Activated CD8-positive, alpha-beta memory T cell treated with anti-CD3 and anti-CD28 coated beads, Interleukin-2, amount 50 U/mL, for 24 hours (primary cell): ENCODE data around the gene NRGN.

Source experiments
- DNase-seq: peaks from one replicate; pipeline ENCODE4 v3.0.0-alpha.2; 2020; ENCODE audit errors: extremely low read depth

NRGN gene

GRCh38 chr11:124740277-124740882, 638 bp downstream of the NRGN start:
- DNase-seq: no peak

DNA sequence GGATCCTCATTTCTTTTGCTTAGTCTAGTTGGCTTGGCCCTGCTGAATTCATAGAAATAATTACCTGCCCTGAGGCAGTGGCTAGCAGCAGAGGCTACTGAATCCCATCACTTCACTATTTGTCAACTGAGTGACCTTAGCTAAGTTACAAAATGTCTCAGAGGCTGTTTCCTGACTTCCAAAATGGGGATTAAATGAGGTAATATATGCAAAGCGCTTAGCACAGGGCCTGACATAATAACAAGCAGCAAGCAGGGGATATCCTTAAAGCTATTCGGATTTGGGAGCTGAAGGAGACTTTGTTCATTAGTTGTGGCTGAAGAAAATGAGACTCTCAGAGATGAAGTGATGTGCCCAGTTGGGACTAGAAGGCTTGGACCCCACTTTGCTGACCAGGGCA, 2.8 kb downstream of the NRGN start:
- DNase-seq: no peak

DNA sequence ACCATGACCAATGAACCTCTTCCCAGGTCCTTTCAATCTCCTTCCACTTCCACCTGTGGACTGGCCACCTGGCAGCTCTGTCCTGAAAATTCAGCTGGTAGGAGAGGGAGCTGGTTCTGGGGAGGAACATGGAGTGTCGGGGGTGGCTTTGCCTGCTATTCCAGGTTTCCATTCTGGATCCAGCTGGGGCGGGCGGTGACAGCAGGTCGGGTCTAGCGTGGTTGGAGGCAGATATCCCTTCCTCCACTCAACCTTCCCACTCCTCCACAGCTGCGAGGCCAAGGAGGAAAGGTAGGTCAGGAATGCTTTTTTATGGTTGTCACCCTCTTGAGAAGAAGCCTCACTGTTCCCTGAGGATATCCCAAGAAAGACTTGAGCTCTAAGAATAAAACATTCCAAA, 3.3 kb downstream of the NRGN start:
- no peak for DNase-seq

- no peak for DNase-seq
Measured at GRCh38 chr11:124745270-124745834, 5.6 kb downstream of the NRGN start.

DNA sequence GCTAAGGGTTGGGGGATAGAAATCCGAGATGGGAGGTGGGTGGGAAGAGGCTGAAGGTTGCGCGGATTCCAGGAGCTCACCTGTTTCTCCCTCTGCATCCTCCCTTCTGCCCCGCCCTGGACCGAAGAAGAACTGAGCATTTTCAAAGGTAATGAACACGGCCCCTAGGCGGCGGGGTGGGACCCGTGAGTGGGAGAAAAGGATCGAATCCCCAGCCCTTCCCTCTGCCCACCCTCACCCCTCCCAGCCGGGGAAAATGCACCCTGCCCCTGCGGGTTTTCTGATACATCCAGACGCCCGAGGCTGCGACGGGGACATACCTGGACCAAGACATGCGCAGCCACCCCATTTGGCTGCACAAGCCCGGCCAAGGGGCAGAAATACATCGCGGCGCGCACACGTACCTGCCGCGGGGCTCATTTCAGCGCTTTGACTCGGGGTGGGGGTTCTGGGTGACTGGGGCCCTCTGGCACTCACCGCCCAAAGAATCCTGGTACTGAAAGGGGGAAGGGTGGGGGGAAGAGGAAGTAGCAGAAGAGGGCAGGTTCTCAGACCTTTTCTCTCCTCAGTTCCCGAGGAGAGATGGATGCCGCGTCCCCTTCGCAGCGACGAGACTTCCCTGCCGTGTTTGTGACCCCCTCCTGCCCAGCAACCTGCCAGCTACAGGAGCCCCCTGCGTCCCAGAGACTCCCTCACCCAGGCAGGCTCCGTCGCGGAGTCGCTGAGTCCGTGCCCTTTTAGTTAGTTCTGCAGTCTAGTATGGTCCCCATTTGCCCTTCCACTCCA, 6.3 kb downstream of the NRGN start:
- no peak for DNase-seq

GRCh38 chr11:124746621-124747243, 7.0 kb downstream of the NRGN start:
- no peak for DNase-seq

DNA sequence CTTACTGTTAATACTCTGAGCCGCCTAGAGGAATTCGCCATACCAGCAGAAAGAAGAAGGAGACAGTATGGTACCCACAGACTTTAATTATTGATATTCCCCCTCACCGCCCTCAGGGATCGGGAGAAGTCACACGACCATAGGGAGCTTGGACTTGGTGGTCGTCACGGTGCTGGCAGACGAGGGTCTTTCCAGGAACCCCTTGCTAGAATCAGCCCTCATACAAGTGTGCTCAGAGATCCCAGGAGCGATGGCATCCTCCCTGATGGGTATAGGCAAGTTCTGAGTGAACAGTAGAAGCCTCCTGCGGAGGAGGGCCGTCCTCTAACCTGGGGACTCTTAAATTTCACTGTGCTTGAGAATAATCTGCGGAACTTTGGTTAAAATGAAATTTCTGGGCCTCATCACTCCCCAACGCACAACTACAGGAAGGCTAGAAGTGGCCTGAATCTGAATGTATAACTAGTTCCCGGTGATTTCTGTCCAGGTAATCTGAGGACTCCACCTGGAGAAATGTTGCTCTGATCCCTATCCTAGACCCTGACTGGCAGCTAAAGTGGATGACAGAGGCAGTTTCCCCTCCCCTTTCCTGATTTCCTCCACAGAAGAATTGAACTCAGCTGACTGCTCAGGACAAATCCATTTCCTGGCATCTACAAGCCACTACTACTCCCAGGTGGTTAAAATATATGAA, 7.8 kb downstream of the NRGN start:
- DNase-seq: no peak

DNA sequence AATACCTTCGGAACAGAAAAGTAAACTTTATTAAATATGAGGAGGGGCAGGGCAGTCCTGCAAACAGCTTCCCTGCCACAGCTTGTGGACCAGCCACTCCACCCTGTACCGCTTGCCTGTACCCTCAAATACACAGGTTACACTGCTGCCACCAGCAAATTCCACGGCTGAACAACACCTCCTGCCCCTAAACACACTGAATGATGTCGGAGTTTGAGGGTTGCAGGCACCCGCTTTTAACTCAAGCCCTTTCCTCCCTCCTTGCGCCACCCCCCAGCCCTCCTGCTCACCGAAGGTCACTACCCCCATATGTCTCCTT, 8.3 kb downstream of the NRGN start:
- no peak for DNase-seq

GRCh38 chr11:124748481-124749343, 9.0 kb downstream of the NRGN start:
- no peak for DNase-seq

DNA sequence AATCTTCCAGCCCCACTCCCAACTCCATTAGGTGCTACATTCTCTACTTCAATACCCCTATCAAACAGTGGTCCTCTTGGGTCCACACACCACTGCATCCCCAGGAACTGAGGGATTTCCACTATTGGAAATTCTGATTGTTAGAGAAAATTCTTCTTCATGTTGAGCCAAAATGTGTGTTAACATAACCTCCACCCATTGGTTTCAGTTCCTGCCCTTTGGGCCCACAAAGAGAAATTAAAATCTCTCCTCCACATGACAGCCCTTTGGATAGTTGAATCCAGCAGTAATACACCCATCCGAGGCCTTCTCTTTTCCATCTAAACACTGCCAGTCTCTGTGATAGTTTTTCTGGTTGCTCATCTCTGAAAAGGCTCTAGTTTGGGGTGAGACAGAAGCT, 10.2 kb downstream of the NRGN start:
- no peak for DNase-seq

DNA sequence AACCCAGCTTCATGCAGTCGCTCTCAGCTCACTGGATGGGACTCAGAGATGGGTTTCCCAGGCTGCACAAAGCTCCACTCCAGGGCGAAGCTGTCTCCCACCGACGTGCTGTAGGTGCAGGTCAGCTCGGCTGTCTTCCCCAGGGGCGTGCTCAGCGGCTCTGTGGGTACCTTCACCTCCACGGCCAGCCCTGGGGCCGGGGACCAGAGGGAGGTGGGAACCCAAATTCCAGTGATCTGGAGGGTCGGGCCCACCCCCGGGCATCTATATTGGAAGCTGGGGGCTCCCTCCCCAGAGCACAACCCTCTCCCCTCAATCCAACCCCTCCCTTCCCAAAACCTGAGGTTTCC, 11.6 kb downstream of the NRGN start:
- no peak for DNase-seq

DNA sequence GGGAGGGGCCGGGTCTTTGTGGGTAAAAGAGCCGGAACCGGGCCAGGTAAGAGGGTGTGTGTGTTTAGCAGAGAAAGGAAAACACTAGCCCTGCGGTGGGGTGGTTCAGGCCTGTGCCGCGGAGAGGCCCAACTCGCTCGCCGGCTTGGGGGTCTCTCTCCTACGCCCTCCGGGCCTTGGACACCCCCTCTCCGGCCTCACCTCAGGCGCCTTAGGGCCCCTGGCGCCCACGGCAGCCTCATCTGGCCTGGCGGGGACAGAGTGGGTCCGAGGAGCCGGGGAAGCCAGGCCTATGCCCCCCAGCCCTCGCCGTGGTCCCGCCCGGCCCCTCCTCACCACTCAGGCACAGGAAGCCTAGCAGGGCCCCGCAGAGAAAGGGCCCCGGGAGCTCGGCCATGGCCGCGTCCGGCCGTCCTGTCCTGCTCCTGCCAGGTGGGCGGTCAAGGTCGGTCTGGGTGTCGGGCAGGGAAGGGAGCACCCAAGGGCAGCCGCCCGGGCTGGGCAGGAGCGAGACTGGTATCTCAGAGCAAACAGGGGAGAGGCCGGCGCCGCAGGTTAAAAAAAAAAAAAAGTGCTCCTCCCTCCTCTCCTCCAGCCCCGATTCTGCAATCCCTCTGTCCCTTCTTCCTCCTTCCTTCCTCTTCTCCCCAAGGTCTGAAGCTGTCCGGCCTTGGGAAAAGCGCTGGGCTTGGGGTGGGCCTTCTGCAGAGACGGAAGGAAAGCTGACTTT, 12.2 kb downstream of the NRGN start, which contains the start of gene VSIG2:
TSS of gene VSIG2 (minus strand) at position 515 of the 730 bp plus-strand sequence. CDS start at position 397, 118 bp downstream.
- DNase-seq: no peak

DNA sequence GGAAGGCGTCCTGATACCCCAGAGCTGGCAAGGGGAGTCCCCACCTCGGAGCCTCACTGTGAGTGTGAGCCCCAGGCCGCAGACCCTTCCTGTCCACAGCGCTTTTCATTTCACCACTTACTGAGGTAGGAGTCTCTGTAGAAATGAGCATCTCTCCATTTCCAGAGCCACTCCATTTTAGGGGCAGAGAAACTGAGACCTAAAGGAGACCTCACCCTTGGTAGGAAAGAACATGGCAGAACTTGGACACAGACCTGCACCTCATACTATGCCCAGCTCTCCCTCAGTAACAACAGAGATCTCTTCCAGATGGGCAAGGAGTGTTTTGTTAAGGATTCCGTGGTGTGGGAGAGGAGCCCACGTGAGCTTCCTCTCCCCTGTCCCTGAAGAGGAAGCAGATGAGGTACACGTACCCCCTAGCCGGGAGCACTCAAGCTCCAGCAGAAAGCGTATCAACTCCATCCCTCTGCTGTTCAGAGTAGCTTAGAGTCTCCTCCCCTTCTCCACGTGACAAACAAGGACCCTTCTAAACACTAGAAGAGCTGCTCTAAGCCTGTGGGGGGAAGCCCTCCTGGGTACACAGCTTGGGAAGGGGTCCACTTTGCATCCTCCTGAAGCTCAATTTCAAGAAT, 12.8 kb downstream of the NRGN start:
- no peak for DNase-seq

DNA sequence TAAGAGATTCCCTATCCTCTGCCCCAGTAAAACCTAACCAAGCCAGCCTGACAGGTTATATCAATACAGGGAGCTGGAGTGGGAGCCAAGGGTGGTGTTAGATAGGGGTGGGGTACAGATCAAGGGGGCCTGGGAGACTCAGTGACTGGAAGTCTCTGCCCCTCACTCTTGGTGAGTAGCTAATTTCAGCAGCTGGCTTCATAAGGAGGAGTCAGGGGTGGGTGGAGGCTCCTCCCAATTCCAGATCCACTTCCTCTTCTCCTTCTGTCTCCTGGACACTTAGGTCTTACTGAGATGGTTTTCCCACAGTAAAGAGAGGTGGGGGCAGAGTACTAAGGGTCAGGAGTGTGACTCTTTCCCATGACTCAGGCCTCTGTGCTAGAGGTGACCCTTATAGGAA, 13.5 kb downstream of the NRGN start:
- no peak for DNase-seq

- no peak for DNase-seq
Measured at GRCh38 chr11:124753624-124754023, 13.9 kb downstream of the NRGN start.

GRCh38 chr11:124754309-124754708, 14.6 kb downstream of the NRGN start:
- DNase-seq: no peak

DNA sequence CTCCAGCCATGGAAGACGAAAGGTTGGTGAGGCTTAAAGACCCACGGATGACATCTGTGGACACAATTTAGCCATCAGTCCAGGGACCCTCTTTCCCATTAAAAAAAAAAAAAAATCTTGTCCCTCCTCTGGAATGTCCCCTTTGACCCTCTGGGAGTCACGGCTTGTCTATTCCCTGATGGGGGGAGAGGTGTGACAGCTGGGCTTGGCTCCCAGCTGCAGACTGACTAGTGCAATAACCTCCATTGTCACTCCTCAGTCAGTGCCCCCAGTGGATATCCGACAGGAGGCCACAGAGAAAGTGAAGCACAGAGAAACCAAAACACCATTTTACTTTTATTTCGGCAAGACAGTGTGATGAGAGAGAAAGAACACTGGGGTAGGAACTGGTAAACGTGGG, 15.0 kb downstream of the NRGN start:
- DNase-seq: no peak

DNA sequence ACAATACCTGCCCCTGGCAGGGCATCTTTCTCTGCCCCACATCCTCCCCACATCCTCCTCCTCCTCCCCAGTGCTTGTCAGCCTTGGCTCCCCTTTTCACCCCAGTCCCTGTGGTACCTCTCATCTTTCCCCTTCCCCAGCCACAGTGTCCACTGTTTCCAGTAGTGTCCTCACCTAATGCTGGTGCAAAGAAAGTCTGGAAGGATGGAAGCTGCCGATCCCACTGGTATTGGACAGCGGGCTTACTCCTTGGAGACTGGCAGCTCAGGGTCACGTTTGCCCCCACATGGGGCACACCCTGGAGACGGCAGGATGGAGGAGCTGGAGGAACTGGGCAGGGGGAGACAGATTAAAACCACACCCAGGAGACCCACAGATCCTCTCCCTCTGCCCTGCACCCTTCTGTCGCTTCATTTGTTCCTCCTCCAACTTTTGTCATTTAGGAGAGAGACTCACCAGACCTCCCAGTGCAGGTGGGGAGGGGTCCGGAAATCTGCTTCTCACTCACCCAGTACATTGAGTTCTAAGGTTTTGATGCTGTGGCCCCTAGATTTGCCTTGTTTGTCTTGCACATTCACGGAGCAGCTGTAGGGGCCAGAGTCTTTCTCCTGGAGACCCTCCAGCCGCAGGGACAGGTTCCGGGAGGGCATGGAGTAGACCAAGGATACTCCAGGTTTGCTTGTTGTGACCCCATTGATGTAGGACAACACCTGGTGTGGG, 16.5 kb downstream of the NRGN start:
- no peak for DNase-seq

DNA sequence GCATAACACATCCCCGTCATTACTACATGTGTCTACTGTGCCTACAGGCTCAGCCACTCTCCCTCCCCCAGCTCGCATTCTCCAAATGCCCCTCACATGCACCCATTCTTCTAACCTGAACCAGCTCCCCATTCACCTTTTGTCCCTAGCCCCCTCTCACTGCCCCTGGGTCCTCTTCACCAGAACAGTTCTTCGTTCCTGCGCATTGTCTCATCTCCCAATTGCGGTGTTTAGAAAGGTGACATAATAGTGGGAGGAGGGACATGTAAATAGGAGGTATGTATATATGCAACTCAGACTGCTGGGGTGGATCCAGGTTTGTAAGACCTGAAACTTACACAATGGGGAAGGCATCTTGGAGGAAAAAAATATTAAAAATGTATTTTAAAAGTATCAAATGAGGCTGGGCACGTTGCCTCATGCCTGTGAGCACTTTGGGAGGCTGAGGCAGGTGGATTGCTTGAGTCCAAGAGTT, 17.0 kb downstream of the NRGN start:
- no peak for DNase-seq
